HepG2 (cell line): Measurements from ENCODE around the gene ECM1. TPM values are rescaled to one million over a fixed set of nuclear protein-coding genes. Genes with fewer than 3 reads are reported as not detected.

Experiments
- ATAD3A ChIP-seq: sonication (generic); formaldehyde crosslinking; IDR thresholded peaks from 2 replicates; pipeline ENCODE4 v1.4.0; 2020; ENCODE audit warnings: missing genetic modification reagents
- BCL6 ChIP-seq: IDR thresholded peaks from 2 replicates; pipeline ENCODE4 v1.6.1; 2016; ENCODE audit warnings: missing genetic modification reagents, missing compliant biosample characterization
- CEBPB ChIP-seq: IDR thresholded peaks from 2 replicates; pipeline ENCODE4 v1.6.1; 2011; ENCODE audit warnings: low read depth, low read length, improper control_type of control experiment, borderline replicate concordance
- ELF3 ChIP-seq: IDR thresholded peaks from 2 replicates; pipeline ENCODE4 v1.6.1; 2016; ENCODE audit warnings: missing genetic modification reagents, missing compliant biosample characterization
- ELK4 ChIP-seq: sonication (generic); formaldehyde crosslinking; IDR thresholded peaks from 2 replicates; pipeline ENCODE4 v1.9.0; 2021; ENCODE audit warnings: missing genetic modification reagents, borderline replicate concordance
- FOXA3 ChIP-seq: IDR thresholded peaks from 2 replicates; pipeline ENCODE4 v1.6.1; 2016; ENCODE audit warnings: missing genetic modification reagents, missing compliant biosample characterization
- FOXO1 ChIP-seq: sonication (generic); formaldehyde crosslinking; IDR thresholded peaks from 2 replicates; pipeline ENCODE4 v1.4.0; 2020; ENCODE audit warnings: missing genetic modification reagents
- HNRNPUL1 ChIP-seq: fragments of 200-400 bp; formaldehyde crosslinking; IDR thresholded peaks from 2 replicates; pipeline ENCODE4 v1.6.1; 2017; ENCODE audit warnings: low read depth, mild to moderate bottlenecking, low read length, moderate library complexity
- ISL2 ChIP-seq: sonication (generic); formaldehyde crosslinking; IDR thresholded peaks from 2 replicates; pipeline ENCODE4 v1.5.0; 2020; ENCODE audit warnings: missing genetic modification reagents
- NCOA2 ChIP-seq: sonication (generic); formaldehyde crosslinking; IDR thresholded peaks from 2 replicates; pipeline ENCODE4 v1.8.0; 2022; ENCODE audit warnings: inconsistent platforms
- SOX5 ChIP-seq: IDR thresholded peaks from 2 replicates; pipeline ENCODE4 v1.6.1; 2016; ENCODE audit warnings: borderline replicate concordance
- TEF ChIP-seq: sonication (generic); formaldehyde crosslinking; IDR thresholded peaks from 2 replicates; pipeline ENCODE4 v1.5.0; 2020; ENCODE audit warnings: missing genetic modification reagents
- THRA ChIP-seq: sonication (generic); formaldehyde crosslinking; IDR thresholded peaks from 2 replicates; pipeline ENCODE4 v1.4.0; 2020; ENCODE audit warnings: missing genetic modification reagents, borderline replicate concordance
- TRIM22 ChIP-seq: fragments of 450-650 bp; IDR thresholded peaks from 2 replicates; pipeline ENCODE4 v1.6.1; 2017
- ZBTB33 ChIP-seq: sonication (generic); formaldehyde crosslinking; IDR thresholded peaks from 2 replicates; pipeline ENCODE4 v1.4.0; 2020; ENCODE audit warnings: missing genetic modification reagents
- ZBTB37 ChIP-seq: sonication (generic); formaldehyde crosslinking; IDR thresholded peaks from 2 replicates; pipeline ENCODE4 v1.4.0; 2020; ENCODE audit warnings: mild to moderate bottlenecking, missing genetic modification reagents
- ZNF362 ChIP-seq: sonication (generic); formaldehyde crosslinking; IDR thresholded peaks from 2 replicates; pipeline ENCODE4 v1.4.0; 2020; ENCODE audit warnings: missing genetic modification reagents, mild to moderate bottlenecking, borderline replicate concordance
- ZNF496 ChIP-seq: sonication (generic); formaldehyde crosslinking; IDR thresholded peaks from 2 replicates; pipeline ENCODE4 v1.8.1; 2023; ENCODE audit warnings: mild to moderate bottlenecking, moderate library complexity, missing genetic modification reagents; ENCODE audit not compliant: insufficient replicate concordance
- ZNF7 ChIP-seq: IDR thresholded peaks from 2 replicates; pipeline ENCODE4 v1.6.1; 2016; ENCODE audit warnings: missing biosample characterization, missing genetic modification reagents
- polyA plus RNA-seq, 8 experiments: library from polyadenylated mRNA; depleted of rRNA in 3 of 8; stranded (reverse) in 7 of 8; unstranded in 1 of 8; fragments of >200 nt; fragmentation: Illumina TruSeq in 4 of 8; extraction: Trizol in 4 of 8; gene quantifications; 2 replicates each; pipeline versions ENCODE4 v1.2.1 to v1.2.3, GENCODE V29; 2011 to 2016; ENCODE audit warnings: low read depth in 4 of 8, missing spikeins in 1 of 8, mixed read lengths in 1 of 8; ENCODE audit not compliant: insufficient read depth in 1 of 8
- total RNA-seq, 5 experiments: library from RNA; depleted of rRNA; stranded (reverse); fragments of >200 nt; fragmentation: Illumina TruSeq; extraction: Trizol; gene quantifications; 2 replicates each; pipeline ENCODE4 v1.2.3, GENCODE V29; 2016; ENCODE audit warnings: low read depth in 1 of 5

ECM1 gene
- total and polyA plus RNA-seq, 2 of the 13 experiments (the other 11 are each of a cell fraction or from before 2014, with no cell fraction given): 0.42 to 1.0 TPM

- TF ChIP-seq ZBTB37: peak; percentile 40; the same call in 1 of the 2 replicates
- 0 out of 2 replicates have a peak, but pooled peaks have one; percentile 49 for TF ChIP-seq ZNF7 (CRISPR knock-in tag)
- TF ChIP-seq ZNF362 (CRISPR knock-in tag): peak; percentile 66; the same call in 1 of the 2 replicates
- peak; percentile 65; the same call in 1 of the 2 replicates for TF ChIP-seq CEBPB
- TF ChIP-seq TEF (CRISPR knock-in tag): peak; percentile 72; the same call in 1 of the 2 replicates
- peak; percentile 52; the same call in 1 of the 2 replicates for TF ChIP-seq FOXO1 (CRISPR knock-in tag)
- no peak for TF ChIP-seq ELK4 (CRISPR knock-in tag)
- 0 out of 2 replicates have a peak, but pooled peaks have one; percentile 34 for TF ChIP-seq FOXA3 (CRISPR knock-in tag)
- peak; percentile 40; the same call in 1 of the 2 replicates for TF ChIP-seq NCOA2 (CRISPR knock-in tag)
- no peak for TF ChIP-seq ZNF496 (CRISPR knock-in tag)
- no peak for TF ChIP-seq ATAD3A
- TF ChIP-seq SOX5 (CRISPR knock-in tag): peak; percentile 16; the same call in 1 of the 2 replicates
- TF ChIP-seq ZBTB33 (CRISPR knock-in tag): no peak
- TF ChIP-seq ELF3 (CRISPR knock-in tag): no peak
- no peak for TF ChIP-seq HNRNPUL1
- no peak for TF ChIP-seq TRIM22
- peak; percentile 57; the same call in 1 of the 2 replicates for TF ChIP-seq ISL2 (CRISPR knock-in tag)
- TF ChIP-seq BCL6 (CRISPR knock-in tag): peak; percentile 25; the same call in 1 of the 2 replicates
- TF ChIP-seq THRA (CRISPR knock-in tag): peak; percentile 84; the same call in 1 of the 2 replicates
Measured at GRCh38 chr1:150479927-150480352, 28.0 kb upstream of the ECM1 start (continued).
